Measurements from ENCODE around the gene HOXA10.

HOXA10 gene

DNA sequence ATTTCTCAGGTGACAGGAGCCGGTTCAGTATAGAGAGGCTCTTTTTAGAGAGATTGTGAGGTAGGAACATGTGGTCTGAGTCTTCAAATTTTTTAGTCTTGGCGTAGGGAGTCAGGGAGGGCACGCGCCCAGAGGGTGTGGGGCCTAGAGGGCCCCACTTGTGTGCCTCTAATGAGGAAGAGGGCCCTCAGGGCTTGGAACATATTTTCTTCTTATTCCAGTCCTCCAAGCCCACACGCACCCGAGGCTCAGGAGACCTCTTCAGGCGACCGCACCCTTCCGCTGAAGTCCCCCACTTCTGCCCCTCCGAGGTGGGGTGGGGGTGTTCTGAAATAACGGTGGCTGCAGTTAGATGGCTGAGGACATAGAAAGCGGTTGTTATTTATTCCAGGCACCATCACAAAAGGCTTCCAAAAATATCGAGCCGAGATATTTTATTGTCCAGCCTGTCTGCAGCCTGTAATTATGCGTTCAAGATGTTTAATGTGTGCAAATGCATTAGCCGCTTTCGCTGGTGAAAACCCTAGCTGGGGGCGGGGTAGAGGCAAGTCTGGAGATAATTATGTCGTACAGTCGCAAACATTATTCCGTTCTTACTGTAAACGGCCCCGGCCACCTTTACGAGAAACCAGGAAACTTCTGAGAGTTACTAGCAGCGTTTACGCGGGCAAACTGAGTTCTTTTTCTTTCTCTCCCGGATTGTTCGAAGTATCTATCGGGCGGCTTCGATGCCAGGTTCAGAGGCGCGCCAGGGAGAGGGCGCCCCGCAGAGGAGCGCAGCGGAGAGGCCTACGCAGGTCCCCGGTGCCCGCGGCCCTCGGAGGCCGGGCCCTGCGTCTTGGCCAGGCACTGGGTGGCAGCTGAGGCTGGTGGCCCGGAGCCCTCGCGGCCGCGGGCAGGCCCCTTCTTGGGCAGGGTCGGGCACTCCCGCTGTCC is 38.6 kb upstream of the HOXA10 start:
- no peak for TF ChIP-seq Cebpa-rat (IDR thresholded peaks at IDR 0.05)
- H3K36me3 ChIP-seq: no peaks in the 10 kb centered on the region
- no peak overlapping the region for H3K27ac ChIP-seq
- no peak overlapping the region for H3K4me3 ChIP-seq
- peaks cover 81% of the 10 kb centered on the region for H3K27me3 ChIP-seq
- peaks cover 26% of the 10 kb centered on the region; the same call in 1 of the 2 replicates for H4K20me1 ChIP-seq
- no peak overlapping the region for H3K9ac ChIP-seq
- no peaks in the 10 kb centered on the region for H3K9me3 ChIP-seq
- no peak overlapping the region for H3K4me2 ChIP-seq
- no peaks in the 10 kb centered on the region for H3K4me1 ChIP-seq

DNA sequence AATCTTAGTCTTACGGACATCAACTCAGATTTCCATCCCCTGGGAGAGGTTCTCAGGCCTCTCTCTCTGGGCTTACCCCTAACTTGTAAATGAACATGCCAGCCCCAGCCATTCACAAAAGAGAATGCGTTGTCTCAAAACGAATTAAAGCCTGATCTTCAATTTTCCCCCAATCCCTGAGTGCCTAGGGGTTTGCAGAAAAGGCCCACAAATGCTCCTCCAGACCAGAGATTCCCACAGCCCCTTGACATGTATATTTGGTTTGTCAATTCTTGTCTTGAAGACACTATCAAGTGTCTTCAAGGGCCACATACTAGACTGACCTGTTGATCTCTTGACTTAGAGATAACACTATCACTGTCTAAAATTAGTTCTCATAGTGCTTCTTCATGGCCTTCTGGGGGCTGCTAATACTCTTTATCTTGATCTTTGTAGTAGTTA is 37.7 kb upstream of the HOXA10 start:
- no peak for TF ChIP-seq Cebpa-rat (IDR thresholded peaks at IDR 0.05)
- Histone ChIP-seq H3K4me1 (no peaks in the 10 kb centered on the region), H3K27ac (no peak overlapping the region), H3K27me3 (peaks cover 85% of the 10 kb centered on the region), H3K4me2 (no peak overlapping the region), H4K20me1 (peaks cover 35% of the 10 kb centered on the region; the same call in 1 of the 2 replicates), H3K4me3 (no peak overlapping the region), H3K9me3 (no peaks in the 10 kb centered on the region), H3K36me3 (no peaks in the 10 kb centered on the region), H3K9ac (no peak overlapping the region)

DNA sequence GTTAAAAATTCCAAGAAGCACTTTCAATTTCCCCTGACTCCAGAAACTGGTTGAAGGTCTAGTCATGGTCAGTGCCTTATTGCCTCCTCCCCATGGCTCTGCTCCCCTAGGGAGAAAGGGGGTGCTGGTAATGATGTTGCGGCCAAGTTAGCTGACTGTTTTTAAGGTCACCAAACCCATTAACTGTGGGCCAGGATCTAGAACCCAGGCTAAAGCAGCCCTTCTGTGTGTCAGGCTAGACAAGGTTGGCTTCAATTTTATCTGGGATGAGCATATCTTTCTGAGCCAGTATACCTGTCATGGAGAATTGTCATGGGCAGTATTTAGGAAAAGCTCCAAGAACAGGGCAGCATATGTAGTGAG is 36.9 kb upstream of the HOXA10 start:
- no peaks in the 10 kb centered on the region for H3K36me3 ChIP-seq
- no peak overlapping the region for H3K4me3 ChIP-seq
- peaks cover 37% of the 10 kb centered on the region; the same call in 1 of the 2 replicates for H4K20me1 ChIP-seq
- H3K9me3 ChIP-seq: no peaks in the 10 kb centered on the region
- H3K9ac ChIP-seq: no peak overlapping the region
- no peak overlapping the region for H3K27ac ChIP-seq
- H3K27me3 ChIP-seq: peaks cover 88% of the 10 kb centered on the region
- no peak for TF ChIP-seq Cebpa-rat (IDR thresholded peaks at IDR 0.05)
- no peaks in the 10 kb centered on the region for H3K4me1 ChIP-seq
- no peak overlapping the region for H3K4me2 ChIP-seq

DNA sequence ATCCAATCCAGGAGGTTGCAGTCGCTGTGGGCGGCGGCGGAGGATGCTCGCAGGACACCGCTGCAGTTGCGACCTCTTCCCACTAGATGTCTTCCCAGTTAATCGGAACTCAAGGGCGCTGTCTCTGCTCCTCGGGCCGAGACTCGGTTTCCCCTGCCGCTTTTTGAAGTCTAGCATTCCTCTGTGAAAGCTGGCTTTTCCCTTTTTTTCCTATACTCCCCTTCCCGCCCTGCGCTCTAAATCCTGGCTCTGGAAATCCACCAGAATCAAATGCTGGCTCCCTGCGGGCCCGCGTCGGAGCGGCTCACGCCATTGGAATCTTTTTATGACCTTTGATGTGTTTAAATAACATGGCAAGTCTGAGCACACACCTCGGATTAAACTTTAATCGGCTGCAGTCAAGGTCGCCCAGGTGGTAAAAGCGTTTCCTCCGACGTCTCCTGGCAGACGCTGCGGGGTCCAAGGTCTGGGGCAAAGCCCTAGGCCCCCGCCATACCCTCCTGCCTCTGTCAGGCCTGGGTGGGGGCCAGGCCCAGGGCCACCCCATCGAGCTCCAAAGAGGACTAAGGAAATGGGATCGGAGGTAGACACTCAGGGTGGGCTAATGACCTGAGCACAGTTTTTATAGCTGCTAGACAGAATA is 36.4 kb upstream of the HOXA10 start:
- H3K4me3 ChIP-seq: no peak overlapping the region
- no peak for TF ChIP-seq Cebpa-rat (IDR thresholded peaks at IDR 0.05)
- no peak overlapping the region for H3K4me2 ChIP-seq
- H3K9ac ChIP-seq: no peak overlapping the region
- no peak overlapping the region for H3K27ac ChIP-seq
- peaks cover 42% of the 10 kb centered on the region for H4K20me1 ChIP-seq
- H3K9me3 ChIP-seq: peaks cover under 1% of the 10 kb centered on the region; the same call in 1 of the 2 replicates
- H3K36me3 ChIP-seq: no peaks in the 10 kb centered on the region
- H3K27me3 ChIP-seq: peaks cover 93% of the 10 kb centered on the region
- no peaks in the 10 kb centered on the region for H3K4me1 ChIP-seq

DNA sequence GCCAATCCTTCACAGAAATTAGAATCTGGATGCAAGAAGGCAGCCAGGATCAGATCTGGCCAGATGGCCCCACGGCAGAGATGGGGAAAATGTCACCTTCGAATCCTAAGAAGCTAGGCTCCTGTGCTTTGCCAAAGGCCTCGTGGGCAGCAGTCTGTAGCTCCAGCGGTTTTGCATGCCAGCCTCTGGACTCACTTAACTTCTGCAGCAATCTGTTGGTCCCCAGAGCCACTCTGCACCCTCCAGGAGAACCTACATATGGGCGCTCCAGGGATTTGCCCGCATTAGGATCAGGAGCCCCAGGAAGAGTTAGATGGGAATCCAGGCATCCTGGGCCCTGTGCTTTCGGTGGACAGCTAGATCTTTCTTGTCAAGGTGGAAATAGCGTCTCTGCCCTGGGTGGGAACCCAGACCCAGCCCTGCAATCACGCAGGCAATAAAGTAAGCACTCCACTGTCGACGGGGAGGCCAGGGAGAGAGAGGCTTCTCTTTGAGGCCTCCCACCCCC is 35.9 kb upstream of the HOXA10 start:
- H3K36me3 ChIP-seq: no peaks in the 10 kb centered on the region
- no peak overlapping the region for H3K4me2 ChIP-seq
- no peak overlapping the region for H3K27ac ChIP-seq
- no peak overlapping the region for H3K4me3 ChIP-seq
- H3K4me1 ChIP-seq: no peaks in the 10 kb centered on the region
- H3K27me3 ChIP-seq: peaks cover 95% of the 10 kb centered on the region
- no peak overlapping the region for H3K9ac ChIP-seq
- H4K20me1 ChIP-seq: peaks cover 48% of the 10 kb centered on the region
- peaks cover 6% of the 10 kb centered on the region; the same call in 1 of the 2 replicates for H3K9me3 ChIP-seq
- TF ChIP-seq Cebpa-rat (IDR thresholded peaks at IDR 0.05): no peak

DNA sequence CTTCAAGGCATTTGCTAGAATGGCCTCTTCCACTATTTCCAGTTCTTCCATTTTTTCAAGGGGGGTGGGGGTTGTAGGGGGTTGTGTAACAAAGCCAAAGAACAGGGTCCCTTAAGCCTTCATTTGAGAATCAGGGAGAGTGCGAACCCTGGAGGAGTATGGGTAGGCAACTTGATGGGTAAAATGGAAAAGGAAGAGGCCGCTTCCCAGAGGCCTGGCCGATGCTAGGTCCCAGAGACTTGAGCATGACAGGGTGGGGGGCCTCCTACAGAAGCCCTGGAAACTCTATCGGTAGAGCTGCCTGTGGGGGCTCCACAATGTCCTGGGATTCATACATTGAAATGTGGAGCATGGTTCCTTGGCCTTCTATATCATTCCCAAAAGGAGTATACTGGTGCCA is 34.9 kb upstream of the HOXA10 start:
- Histone ChIP-seq H3K4me3 (no peak overlapping the region), H3K27me3 (peaks cover 98% of the 10 kb centered on the region)

DNA sequence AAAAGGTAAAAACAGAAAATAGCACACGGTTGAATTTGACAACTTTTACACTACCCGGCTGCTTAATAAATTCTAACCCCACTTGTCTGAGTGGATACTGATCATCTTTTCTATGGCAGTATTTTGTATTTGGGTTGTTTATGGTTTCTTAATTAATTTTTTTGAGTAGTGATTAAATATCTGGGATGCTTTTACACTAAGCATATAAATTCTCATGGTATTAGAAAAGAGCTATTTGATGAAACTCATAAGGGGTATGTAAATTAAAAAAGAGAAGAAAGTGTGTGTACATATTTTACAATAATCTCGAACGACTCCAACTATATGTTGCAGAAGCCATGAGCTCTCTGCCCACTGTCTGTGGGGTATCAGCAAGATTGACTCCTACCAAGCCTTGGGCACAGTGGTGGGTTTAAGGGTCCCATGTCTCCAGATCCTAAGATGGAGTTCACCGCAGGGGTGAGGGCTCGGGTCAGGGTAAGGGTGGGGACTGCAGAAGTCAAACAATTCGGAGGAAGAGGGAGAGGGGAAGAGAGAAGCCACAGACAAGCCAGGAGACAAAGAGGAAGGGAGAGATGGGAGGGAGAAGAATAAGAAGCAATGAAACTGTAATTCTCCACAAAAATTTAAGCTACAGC is 33.3 kb upstream of the HOXA10 start:
- Histone ChIP-seq H4K20me1 (peaks cover 73% of the 10 kb centered on the region), H3K27ac (no peak overlapping the region), H3K4me3 (no peak overlapping the region), H3K27me3 (peaks cover 98% of the 10 kb centered on the region), H3K4me2 (no peak overlapping the region), H3K36me3 (no peaks in the 10 kb centered on the region), H3K9ac (no peak overlapping the region), H3K4me1 (no peaks in the 10 kb centered on the region), H3K9me3 (peaks cover 6% of the 10 kb centered on the region; the same call in 1 of the 2 replicates)
- no peak for TF ChIP-seq Cebpa-rat (IDR thresholded peaks at IDR 0.05)

More for the DNA sequence above, 34.9 kb upstream of the HOXA10 start:
- H3K36me3 ChIP-seq: no peaks in the 10 kb centered on the region
- H4K20me1 ChIP-seq: peaks cover 58% of the 10 kb centered on the region
- H3K27ac ChIP-seq: no peak overlapping the region
- H3K9ac ChIP-seq: no peak overlapping the region
- peaks cover 6% of the 10 kb centered on the region; the same call in 1 of the 2 replicates for H3K9me3 ChIP-seq
- H3K4me2 ChIP-seq: no peak overlapping the region
- no peaks in the 10 kb centered on the region for H3K4me1 ChIP-seq
- no peak for TF ChIP-seq Cebpa-rat (IDR thresholded peaks at IDR 0.05)

DNA sequence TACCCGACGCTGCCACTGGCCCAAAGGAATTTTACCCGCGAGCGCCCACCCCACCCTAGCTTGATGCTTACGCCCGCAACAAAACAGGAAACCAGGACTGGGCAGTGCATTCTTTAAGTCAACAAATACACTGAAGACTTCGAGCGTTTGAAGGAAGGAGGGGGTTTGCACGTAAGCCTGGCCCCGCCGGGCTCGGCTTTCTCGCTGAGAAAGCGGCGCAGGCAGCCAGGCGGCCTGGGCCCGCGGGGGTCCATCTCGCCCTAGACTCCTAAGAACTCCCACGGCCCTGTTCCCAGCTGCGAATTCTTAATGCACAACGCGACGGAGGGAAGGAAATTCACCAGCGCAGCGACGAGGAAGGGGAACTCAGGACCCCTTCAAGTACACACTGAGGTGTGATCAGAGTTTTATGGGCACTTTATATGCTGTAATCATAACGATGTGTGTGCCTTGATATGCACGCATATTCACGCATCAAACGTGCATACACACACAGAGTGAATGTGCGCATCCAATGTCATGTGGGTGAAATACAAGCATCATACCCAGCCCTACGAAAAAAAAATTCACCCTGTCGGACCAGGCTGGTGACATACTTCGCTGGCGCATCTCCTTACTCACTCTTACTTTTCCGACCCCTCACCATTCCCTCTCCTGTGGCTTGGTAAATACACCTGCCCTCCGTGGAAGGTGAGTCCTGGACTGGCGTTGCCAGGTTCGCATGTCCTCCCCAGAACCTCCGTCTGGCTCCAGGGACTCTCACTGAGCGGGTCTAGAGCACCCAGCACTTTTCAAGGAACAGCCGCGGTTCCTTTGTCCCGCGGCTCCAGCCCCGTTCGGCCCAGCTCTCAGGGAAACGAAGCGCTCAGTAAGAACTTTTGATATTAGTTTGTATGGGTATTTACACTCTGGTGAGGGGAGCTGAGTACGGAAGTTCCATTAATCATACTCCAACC is 31.5 kb upstream of the HOXA10 start:
- Histone ChIP-seq H3K36me3 (no peaks in the 10 kb centered on the region), H3K4me3 (no peak overlapping the region), H4K20me1 (peaks cover 81% of the 10 kb centered on the region), H3K9me3 (peaks cover 6% of the 10 kb centered on the region; the same call in 1 of the 2 replicates), H3K27me3 (peaks cover 98% of the 10 kb centered on the region), H3K27ac (no peak overlapping the region), H3K9ac (no peak overlapping the region), H3K4me1 (peaks cover 10% of the 10 kb centered on the region; the same call in 1 of the 2 replicates), H3K4me2 (no peak overlapping the region)
- no peak for TF ChIP-seq Cebpa-rat (IDR thresholded peaks at IDR 0.05)

All from BLaER1 (cell line).